Measurements from ENCODE around the gene BTBD8. TPM values are rescaled to one million over a fixed set of nuclear protein-coding genes. Genes with fewer than 3 reads are reported as not detected.

Gene BTBD8
- polyA plus RNA-seq, 1 donor from 2014 or later, result 38.6 TPM

DNA sequence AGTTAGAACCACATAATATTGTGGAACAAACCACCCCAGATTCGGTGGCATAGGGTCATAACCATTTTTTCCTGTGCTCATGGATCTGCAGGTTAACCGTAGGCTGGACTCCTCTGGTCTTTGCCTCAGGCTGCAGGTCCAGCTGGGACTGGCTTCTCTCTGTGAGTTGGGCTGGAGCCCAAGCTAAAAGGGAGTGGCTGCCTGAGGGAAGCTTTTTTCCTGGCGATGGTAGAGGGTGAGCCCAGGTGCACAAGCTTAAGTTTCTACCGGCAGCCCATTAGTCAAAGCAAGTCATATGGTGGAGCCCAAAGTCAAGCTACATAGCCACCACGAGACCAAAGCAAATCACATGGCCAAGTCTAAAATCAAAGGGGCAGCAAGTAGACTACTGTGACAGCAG, 36.5 kb upstream of the BTBD8 start:
- TF ChIP-seq EZH2 (IDR thresholded peaks at IDR 0.05; ENCODE audit: borderline replicate concordance, insufficient read depth, low read length, poor library complexity, severe bottlenecking) (no peak), POLR2AphosphoS5 (IDR thresholded peaks at IDR 0.05) (no peak), TAF1 (IDR thresholded peaks at IDR 0.05; ENCODE audit: low read depth) (no peak), EP300 (conservative IDR thresholded peaks at IDR 0.05; ENCODE audit: poor library complexity, severe bottlenecking) (no peak), SMC3 (conservative IDR thresholded peaks at IDR 0.05; ENCODE audit: poor library complexity) (no peak), REST (IDR thresholded peaks at IDR 0.05; ENCODE audit: borderline replicate concordance) (no peak), MXI1 (conservative IDR thresholded peaks at IDR 0.05; ENCODE audit: poor library complexity, severe bottlenecking) (no peak), RAD21 (conservative IDR thresholded peaks at IDR 0.05) (no peak)
- TF ChIP-seq, protein P1, sequence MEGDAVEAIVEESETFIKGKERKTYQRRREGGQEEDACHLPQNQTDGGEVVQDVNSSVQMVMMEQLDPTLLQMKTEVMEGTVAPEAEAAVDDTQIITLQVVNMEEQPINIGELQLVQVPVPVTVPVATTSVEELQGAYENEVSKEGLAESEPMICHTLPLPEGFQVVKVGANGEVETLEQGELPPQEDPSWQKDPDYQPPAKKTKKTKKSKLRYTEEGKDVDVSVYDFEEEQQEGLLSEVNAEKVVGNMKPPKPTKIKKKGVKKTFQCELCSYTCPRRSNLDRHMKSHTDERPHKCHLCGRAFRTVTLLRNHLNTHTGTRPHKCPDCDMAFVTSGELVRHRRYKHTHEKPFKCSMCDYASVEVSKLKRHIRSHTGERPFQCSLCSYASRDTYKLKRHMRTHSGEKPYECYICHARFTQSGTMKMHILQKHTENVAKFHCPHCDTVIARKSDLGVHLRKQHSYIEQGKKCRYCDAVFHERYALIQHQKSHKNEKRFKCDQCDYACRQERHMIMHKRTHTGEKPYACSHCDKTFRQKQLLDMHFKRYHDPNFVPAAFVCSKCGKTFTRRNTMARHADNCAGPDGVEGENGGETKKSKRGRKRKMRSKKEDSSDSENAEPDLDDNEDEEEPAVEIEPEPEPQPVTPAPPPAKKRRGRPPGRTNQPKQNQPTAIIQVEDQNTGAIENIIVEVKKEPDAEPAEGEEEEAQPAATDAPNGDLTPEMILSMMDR (IDR thresholded peaks at IDR 0.05; ENCODE audit: poor library complexity, severe bottlenecking), result no peak
- H3F3A ChIP-seq (ENCODE audit: insufficient read depth, low read length, poor library complexity, severe bottlenecking), result no peaks in the 10 kb centered on the region
- no peaks in the 10 kb centered on the region for H3K36me3 ChIP-seq (ENCODE audit: insufficient read depth, low read length)
- no peak overlapping the region for H2AFZ ChIP-seq (ENCODE audit: low read depth, low read length)
- H3K27ac ChIP-seq (ENCODE audit: low read length), result no peak overlapping the region
- H3K27me3 ChIP-seq (ENCODE audit: insufficient read depth, low read depth, low read length), result no peaks in the 10 kb centered on the region
- no peak overlapping the region for H3K9ac ChIP-seq (ENCODE audit: low read length)
- H3K9me3 ChIP-seq (ENCODE audit: low read length), result no peaks in the 10 kb centered on the region
- H4K20me1 ChIP-seq (ENCODE audit: insufficient read depth), result no peaks in the 10 kb centered on the region
- H3K4me2 ChIP-seq (ENCODE audit: low read length), result no peak overlapping the region
- no peaks in the 10 kb centered on the region for H3K9me2 ChIP-seq (ENCODE audit: insufficient read depth, low read length)
- no peaks in the 10 kb centered on the region for H3K79me2 ChIP-seq (replicated peaks; ENCODE audit: insufficient read depth, low read length)
- no peak overlapping the region for H3K4me3 ChIP-seq (ENCODE audit: low read length)

GRCh38 chr1:92045766-92046495, 34.2 kb upstream of the BTBD8 start:
- H3K9me3 ChIP-seq (ENCODE audit: low read length), result no peaks in the 10 kb centered on the region
- H4K20me1 ChIP-seq (ENCODE audit: insufficient read depth), result no peaks in the 10 kb centered on the region
- no peaks in the 10 kb centered on the region for H3K79me2 ChIP-seq (replicated peaks; ENCODE audit: insufficient read depth, low read length)

More at GRCh38 chr1:92045766-92046495, 34.2 kb upstream of the BTBD8 start:
- H3K4me2 ChIP-seq (ENCODE audit: low read length), result no peak overlapping the region
- H3K9me2 ChIP-seq (ENCODE audit: insufficient read depth, low read length), result no peaks in the 10 kb centered on the region
- H3K27me3 ChIP-seq (ENCODE audit: insufficient read depth, low read depth, low read length), result no peaks in the 10 kb centered on the region
- no peak overlapping the region for H3K9ac ChIP-seq (ENCODE audit: low read length)
- no peak overlapping the region for H2AFZ ChIP-seq (ENCODE audit: low read depth, low read length)
- TF ChIP-seq EP300 (conservative IDR thresholded peaks at IDR 0.05; ENCODE audit: poor library complexity, severe bottlenecking) (no peak), EZH2 (IDR thresholded peaks at IDR 0.05; ENCODE audit: borderline replicate concordance, insufficient read depth, low read length, poor library complexity, severe bottlenecking) (no peak), MXI1 (conservative IDR thresholded peaks at IDR 0.05; ENCODE audit: poor library complexity, severe bottlenecking) (no peak), SMC3 (conservative IDR thresholded peaks at IDR 0.05; ENCODE audit: poor library complexity) (no peak), POLR2AphosphoS5 (IDR thresholded peaks at IDR 0.05) (no peak), RAD21 (conservative IDR thresholded peaks at IDR 0.05) (no peak), REST (IDR thresholded peaks at IDR 0.05; ENCODE audit: borderline replicate concordance) (no peak), TAF1 (IDR thresholded peaks at IDR 0.05; ENCODE audit: low read depth) (no peak)
- TF ChIP-seq, protein P1 (IDR thresholded peaks at IDR 0.05; ENCODE audit: poor library complexity, severe bottlenecking), result no peak
- no peak overlapping the region for H3K27ac ChIP-seq (ENCODE audit: low read length)
- no peaks in the 10 kb centered on the region for H3K36me3 ChIP-seq (ENCODE audit: insufficient read depth, low read length)
- H3F3A ChIP-seq (ENCODE audit: insufficient read depth, low read length, poor library complexity, severe bottlenecking), result no peaks in the 10 kb centered on the region
- H3K4me3 ChIP-seq (ENCODE audit: low read length), result no peak overlapping the region

Data from neural cell (in vitro differentiated cells).